ENCODE measurements around the gene IPO4. TPM values are rescaled to one million over a fixed set of nuclear protein-coding genes. Genes with fewer than 3 reads are reported as not detected.
A peak's percentile ranks its signal among the peaks of the same experiment; 100 is the strongest.

IPO4 gene
- total and polyA plus RNA-seq, 2 of the 13 experiments (the other 11 are each of a cell fraction or from before 2014, with no cell fraction given) = 39.0 to 179 TPM

DNA sequence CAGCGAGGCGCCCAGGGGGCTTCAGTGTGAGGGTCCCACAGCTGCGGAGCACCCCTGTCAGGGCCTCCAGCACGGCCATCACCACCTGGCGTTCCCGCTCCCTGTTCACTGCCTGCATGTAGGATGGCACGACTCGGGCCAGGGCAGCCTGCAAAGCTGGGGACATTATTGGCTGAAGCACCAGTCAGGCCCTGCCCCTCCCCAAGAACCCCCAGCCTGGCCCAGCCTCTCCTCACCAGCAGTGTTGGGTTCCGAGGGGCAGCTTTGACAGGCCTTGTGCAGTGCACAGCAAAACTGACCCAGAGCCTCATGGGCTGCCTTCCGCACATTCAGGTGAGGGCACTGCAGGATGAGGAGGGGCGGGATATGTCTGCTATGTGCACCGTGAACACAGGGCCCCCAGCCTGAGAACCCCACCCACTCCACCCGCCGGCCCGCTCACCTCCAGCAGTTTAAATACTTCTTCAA is 5.6 kb downstream of the IPO4 start (continued):
- TF ChIP-seq THAP9 (CRISPR knock-in tag; IDR thresholded peaks at IDR 0.05; ENCODE audit: borderline replicate concordance) = no peak
- TF ChIP-seq ZNF296 (CRISPR knock-in tag; conservative IDR thresholded peaks at IDR 0.05) = no peak
- TF ChIP-seq AKAP8 (CRISPR knock-in tag; IDR thresholded peaks at IDR 0.05) = no peak
- TF ChIP-seq, protein P1, sequence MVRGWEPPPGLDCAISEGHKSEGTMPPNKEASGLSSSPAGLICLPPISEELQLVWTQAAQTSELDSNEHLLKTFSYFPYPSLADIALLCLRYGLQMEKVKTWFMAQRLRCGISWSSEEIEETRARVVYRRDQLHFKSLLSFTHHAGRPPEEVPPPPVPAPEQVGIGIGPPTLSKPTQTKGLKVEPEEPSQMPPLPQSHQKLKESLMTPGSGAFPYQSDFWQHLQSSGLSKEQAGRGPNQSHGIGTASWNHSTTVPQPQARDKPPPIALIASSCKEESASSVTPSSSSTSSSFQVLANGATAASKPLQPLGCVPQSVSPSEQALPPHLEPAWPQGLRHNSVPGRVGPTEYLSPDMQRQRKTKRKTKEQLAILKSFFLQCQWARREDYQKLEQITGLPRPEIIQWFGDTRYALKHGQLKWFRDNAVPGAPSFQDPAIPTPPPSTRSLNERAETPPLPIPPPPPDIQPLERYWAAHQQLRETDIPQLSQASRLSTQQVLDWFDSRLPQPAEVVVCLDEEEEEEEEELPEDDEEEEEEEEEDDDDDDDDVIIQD (CRISPR knock-in tag; IDR thresholded peaks at IDR 0.05; ENCODE audit: low read depth) = no peak
- TF ChIP-seq ZNF883 (CRISPR knock-in tag; IDR thresholded peaks at IDR 0.05; ENCODE audit: not compliant biosample characterization) = no peak
- TF ChIP-seq ATF7 (IDR thresholded peaks at IDR 0.05) = no peak
- TF ChIP-seq ATF7 (CRISPR knock-in tag; IDR thresholded peaks at IDR 0.05) = no peak
- TF ChIP-seq SMARCC2 (IDR thresholded peaks at IDR 0.05) = no peak
- 0 out of 2 replicates have a peak, but pooled peaks have one; percentile 49 for TF ChIP-seq RBFOX2 (IDR thresholded peaks at IDR 0.05; ENCODE audit: low read depth, low read length)
- no peak for TF ChIP-seq BATF2 (CRISPR knock-in tag; IDR thresholded peaks at IDR 0.05)
- no peak for TF ChIP-seq MYPOP (CRISPR knock-in tag; IDR thresholded peaks at IDR 0.05)
- TF ChIP-seq, protein P2, sequence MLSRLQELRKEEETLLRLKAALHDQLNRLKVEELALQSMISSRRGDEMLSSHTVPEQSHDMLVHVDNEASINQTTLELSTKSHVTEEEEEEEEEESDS (CRISPR knock-in tag; IDR thresholded peaks at IDR 0.05; ENCODE audit: borderline replicate concordance) = no peak
- no peak for TF ChIP-seq ZBTB10 (CRISPR knock-in tag; IDR thresholded peaks at IDR 0.05; ENCODE audit: borderline replicate concordance)
- TF ChIP-seq MTERF4 (CRISPR knock-in tag; IDR thresholded peaks at IDR 0.05) = no peak

Data from HepG2 (cell line).